ENCODE measurements around the gene PFKFB3.
A peak's percentile ranks its signal among the peaks of the same experiment; 100 is the strongest.

The PFKFB3 gene

GRCh38 chr10:6182454-6183098 is 20.2 kb upstream of the PFKFB3 start:
- no peaks in the 10 kb centered on the region for H3K4me1 ChIP-seq (ENCODE audit: control insufficient read depth, insufficient read depth, low read length)
- POLR2A ChIA-PET, result interaction anchor here (1.0 kb wide), 1 partner anchor 220 kb away, joined by 5 read pairs; no protein-coding TSS in a partner anchor
- H3K4me3 ChIP-seq (ENCODE audit: low read depth, low read length), result no peak overlapping the region
- H3K36me3 ChIP-seq (ENCODE audit: control insufficient read depth in 2 of 2, insufficient read depth in 1 of 2, low read length in 2 of 2), result no peaks in the 10 kb centered on the region
- H3K9me3 ChIP-seq (ENCODE audit: control insufficient read depth, insufficient read depth, low read depth, low read length), result no peaks in the 10 kb centered on the region
- 0 out of 2 replicates have a peak, but pooled peaks have one; percentile 26 for TF ChIP-seq HIC1 (tag by site-specific recombination; IDR thresholded peaks at IDR 0.05)
- TF ChIP-seq ZNF148 (tag by site-specific recombination; IDR thresholded peaks at IDR 0.05; ENCODE audit: borderline replicate concordance), result no peak
- TF ChIP-seq ZNF600 (tag by site-specific recombination; IDR thresholded peaks at IDR 0.05), result 0 out of 2 replicates have a peak, but pooled peaks have one; percentile 9
- TF ChIP-seq SCRT2 (tag by site-specific recombination; IDR thresholded peaks at IDR 0.05), result peak; percentile 65; the same call in 1 of the 2 replicates
- peak; percentile 67; the same call in 1 of the 2 replicates for TF ChIP-seq SCRT1 (tag by site-specific recombination; IDR thresholded peaks at IDR 0.05; ENCODE audit: borderline replicate concordance)
- no peak for TF ChIP-seq ZNF280C (tag by site-specific recombination; IDR thresholded peaks at IDR 0.05)
- no peak overlapping the region for H3K27ac ChIP-seq (ENCODE audit: extremely low read depth, low read depth, low read length)
- CTCF ChIA-PET, result interaction anchor here (0.6 to 1.2 kb wide), 2 partner anchors 20 kb away, joined by 3 to 5 read pairs; partner anchors contain the start of gene PFKFB3

- TF ChIP-seq GLIS1 (tag by site-specific recombination; IDR thresholded peaks at IDR 0.05) (peak; percentile 44), ZNF341 (tag by site-specific recombination; IDR thresholded peaks at IDR 0.05; ENCODE audit: low read depth) (peak; percentile 58), ZNF16 (tag by site-specific recombination; IDR thresholded peaks at IDR 0.05; ENCODE audit: low read depth) (no peak)
- no peak overlapping the region for H3K27ac ChIP-seq (ENCODE audit: extremely low read depth, low read depth, low read length)
- no peaks in the 10 kb centered on the region for H3K9me3 ChIP-seq (ENCODE audit: control insufficient read depth, insufficient read depth, low read depth, low read length)
- no peak overlapping the region for H3K4me3 ChIP-seq (ENCODE audit: low read depth, low read length)
- no peaks in the 10 kb centered on the region for H3K36me3 ChIP-seq (ENCODE audit: control insufficient read depth in 2 of 2, insufficient read depth in 1 of 2, low read length in 2 of 2)
- POLR2A ChIA-PET, result interaction anchor here (0.6 to 1.2 kb wide), 2 partner anchors 17 to 231 kb away, joined by 3 to 5 read pairs; partner anchors contain the start of gene PFKFB3
- CTCF ChIA-PET, result interaction anchor here (0.6 kb wide), 1 partner anchor 23 kb away, joined by 5 read pairs; no protein-coding TSS in a partner anchor
- H3K4me1 ChIP-seq (ENCODE audit: control insufficient read depth, insufficient read depth, low read length), result no peaks in the 10 kb centered on the region
These were observed 17.6 kb upstream of the PFKFB3 start for GRCh38 chr10:6185039-6185716.

- ChIA-PET POLR2A (interaction anchor here (1.2 kb wide), 1 partner anchor 16 kb away, joined by 3 read pairs; the partner anchor contains the start of gene PFKFB3), CTCF (interaction anchor here (0.9 to 1.3 kb wide), 2 partner anchors 16 to 215 kb away, joined by 4 to 7 read pairs; partner anchors contain the start of gene PFKFB3)
- H3K4me1 ChIP-seq (ENCODE audit: control insufficient read depth, insufficient read depth, low read length), result no peaks in the 10 kb centered on the region
- no peaks in the 10 kb centered on the region for H3K9me3 ChIP-seq (ENCODE audit: control insufficient read depth, insufficient read depth, low read depth, low read length)
- no peak overlapping the region for H3K27ac ChIP-seq (ENCODE audit: extremely low read depth, low read depth, low read length)
- TF ChIP-seq YY1 (tag by site-specific recombination; IDR thresholded peaks at IDR 0.05) (no peak), ZBTB48 (tag by site-specific recombination; IDR thresholded peaks at IDR 0.05) (no peak), ZFP37 (tag by site-specific recombination; IDR thresholded peaks at IDR 0.05) (no peak), ZNF501 (tag by site-specific recombination; IDR thresholded peaks at IDR 0.05) (no peak), ZNF530 (tag by site-specific recombination; IDR thresholded peaks at IDR 0.05; ENCODE audit: low read depth) (no peak), TRIM28 (IDR thresholded peaks at IDR 0.05; ENCODE audit: borderline replicate concordance, low read length) (no peak), ZNF561 (tag by site-specific recombination; IDR thresholded peaks at IDR 0.05; ENCODE audit: borderline replicate concordance) (no peak), ZNF169 (tag by site-specific recombination; IDR thresholded peaks at IDR 0.05) (no peak), ZNF10 (tag by site-specific recombination; IDR thresholded peaks at IDR 0.05) (no peak), ZNF621 (tag by site-specific recombination; IDR thresholded peaks at IDR 0.05) (no peak), SP3 (tag by site-specific recombination; IDR thresholded peaks at IDR 0.05) (no peak)
- no peaks in the 10 kb centered on the region for H3K36me3 ChIP-seq (ENCODE audit: control insufficient read depth in 2 of 2, insufficient read depth in 1 of 2, low read length in 2 of 2)
- H3K4me3 ChIP-seq (ENCODE audit: low read depth, low read length), result no peak overlapping the region
These were observed 15.9 kb upstream of the PFKFB3 start for GRCh38 chr10:6186894-6187256.
